HG03103 (cell line): ENCODE results near the gene CCDC106.

Experiments
- ATAC-seq: cut with Tn5 transposase; IDR thresholded peaks from one replicate; pipeline ENCODE4 v1.9.1; 2021; ENCODE audit warnings: low read depth; ENCODE audit not compliant: unreplicated experiment

The CCDC106 gene

GRCh38 chr19:55666343-55667005, 18.5 kb downstream of the CCDC106 start:
- no peak for ATAC-seq

- no peak for ATAC-seq
Measured at GRCh38 chr19:55667006-55667381, 19.0 kb downstream of the CCDC106 start.

GRCh38 chr19:55667511-55667910, 19.5 kb downstream of the CCDC106 start:
- ATAC-seq = no peak

- ATAC-seq = no peak
Measured at GRCh38 chr19:55667958-55668357, 19.9 kb downstream of the CCDC106 start.

GRCh38 chr19:55668603-55669348, 20.8 kb downstream of the CCDC106 start:
- no peak for ATAC-seq

- no peak for ATAC-seq
Measured at GRCh38 chr19:55669418-55670279, 21.6 kb downstream of the CCDC106 start.

- ATAC-seq = no peak
Measured at GRCh38 chr19:55670280-55671053, 22.5 kb downstream of the CCDC106 start.

- no peak for ATAC-seq
Measured at GRCh38 chr19:55671054-55671378, 23.0 kb downstream of the CCDC106 start.

- ATAC-seq = no peak
Measured at GRCh38 chr19:55672418-55672817, 24.4 kb downstream of the CCDC106 start.

GRCh38 chr19:55673465-55673864, 25.5 kb downstream of the CCDC106 start:
- no peak for ATAC-seq

GRCh38 chr19:55673889-55674288, 25.9 kb downstream of the CCDC106 start:
- ATAC-seq = no peak

GRCh38 chr19:55674459-55674840, 26.4 kb downstream of the CCDC106 start:
- ATAC-seq = no peak

- ATAC-seq = peak; percentile 57
Measured at GRCh38 chr19:55674841-55675660, 27.0 kb downstream of the CCDC106 start, which contains the start of gene EPN1. Gene EPN1 (plus strand): TSS chr19:55675226. CDS start chr19:55678628, 3,402 bp downstream.

- ATAC-seq = no peak
Measured at GRCh38 chr19:55675661-55676354, 27.8 kb downstream of the CCDC106 start.

GRCh38 chr19:55676383-55676782, 28.4 kb downstream of the CCDC106 start:
- ATAC-seq = no peak

- no peak for ATAC-seq
Measured at GRCh38 chr19:55676889-55677505, 29.0 kb downstream of the CCDC106 start.

- no peak for ATAC-seq
Measured at GRCh38 chr19:55677572-55678028, 29.6 kb downstream of the CCDC106 start.

- ATAC-seq = peak; percentile 72
Measured at GRCh38 chr19:55678121-55678671, 30.2 kb downstream of the CCDC106 start.
